Superior temporal gyrus (tissue), 1 donor: ENCODE data around the gene MMP24OS.
A peak's percentile ranks its signal among the peaks of the same experiment; 100 is the strongest.
"Not testable (repeated sequence)": the region's sequence is repeated elsewhere in the genome, so short reads cannot be mapped to it uniquely, and the experiment has no call there.

ENCODE experiments used
- DNase-seq: peaks from one replicate; pipeline ENCODE4 v3.0.0-alpha.2; 2016; ENCODE audit errors: extremely low spot score

MMP24OS gene

DNA sequence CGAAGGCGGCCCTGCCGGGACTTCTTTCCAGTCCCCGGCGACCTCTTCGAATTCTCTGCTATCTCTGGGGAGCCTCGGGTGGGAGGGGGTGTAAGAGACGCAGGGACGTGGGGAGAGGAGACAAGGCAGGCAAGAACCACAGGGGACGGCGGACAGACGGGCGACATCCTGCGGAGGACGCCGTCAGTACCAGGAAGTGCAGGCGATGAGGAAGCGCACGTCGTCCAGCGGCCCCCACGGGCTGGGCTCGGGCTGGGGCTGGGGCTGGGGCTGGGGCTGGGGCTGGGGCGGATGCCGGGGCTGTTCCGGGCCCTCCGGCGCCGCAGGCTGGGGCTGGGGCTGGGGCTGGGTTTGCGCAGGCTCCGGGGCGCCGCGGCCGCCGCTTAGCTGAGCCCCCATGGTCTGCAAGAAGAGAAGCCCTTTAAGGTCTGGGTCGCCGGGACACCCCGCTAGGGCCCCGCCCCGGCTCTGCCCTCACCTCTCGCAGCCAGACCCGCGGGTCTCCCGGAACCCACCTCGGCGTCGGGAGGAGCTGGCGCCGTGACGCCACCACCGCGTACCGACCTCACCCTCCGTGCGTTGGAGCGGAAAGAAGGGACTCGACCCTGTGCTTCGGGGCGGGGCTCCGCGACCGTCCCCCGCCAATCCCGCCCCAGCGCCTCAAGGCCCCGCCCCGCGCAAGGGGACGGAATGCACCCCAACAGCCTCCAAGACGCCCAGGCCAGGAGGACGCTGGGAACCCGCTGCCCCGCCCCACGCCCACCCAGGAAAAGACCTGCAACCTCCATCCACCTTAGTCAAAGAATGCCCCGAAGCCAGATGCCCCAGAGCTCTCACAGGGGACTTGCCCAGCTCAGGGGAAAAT, at the start of gene MMP24OS:
MMP24OS (minus strand) TSS at position 592 of the 865 bp plus-strand sequence; CDS start at position 399, 193 bp downstream.
- DNase-seq: peak; percentile 86

DNA sequence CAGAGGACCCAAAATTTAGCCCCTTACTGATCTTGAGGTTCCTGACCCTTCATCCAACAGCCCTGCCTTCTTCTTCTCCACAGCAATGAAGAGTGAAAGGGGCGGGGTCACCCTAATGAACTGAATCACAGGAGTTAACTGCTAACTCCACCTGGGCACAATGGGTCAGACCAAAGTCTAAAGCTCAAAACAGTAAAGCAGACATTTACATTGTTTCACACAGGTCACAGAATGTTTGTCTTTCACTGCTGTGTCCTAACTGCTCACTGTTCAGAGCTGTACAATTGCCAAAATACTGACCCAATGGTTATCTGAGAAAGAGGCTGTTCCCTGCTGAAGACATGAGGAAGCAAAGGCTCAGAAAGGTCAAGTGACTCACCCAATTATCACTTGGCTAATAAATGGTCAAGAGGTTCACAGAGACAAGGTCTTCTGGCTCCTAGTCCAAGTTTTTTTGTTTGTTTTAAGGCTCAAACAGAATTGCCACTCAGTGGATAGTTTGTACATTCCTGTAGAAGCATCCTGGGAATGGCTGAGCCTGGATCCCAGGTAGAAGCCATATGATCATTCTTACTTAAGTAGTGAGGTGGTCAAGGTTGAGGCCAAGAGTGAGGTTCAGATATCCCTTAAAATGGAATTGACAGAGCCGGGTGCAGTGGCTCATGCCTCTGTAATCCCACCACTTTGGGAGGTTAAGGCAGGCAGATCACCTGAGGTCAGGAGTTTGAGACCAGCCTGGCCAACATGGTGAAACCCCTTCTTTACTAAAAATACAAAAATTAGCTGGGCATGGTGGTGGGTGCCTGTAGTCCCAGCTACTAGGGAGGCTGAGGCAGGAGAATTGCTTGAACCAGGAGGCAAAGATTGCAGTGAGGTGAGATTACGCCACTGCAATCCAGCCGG, 49.4 kb upstream of the MMP24OS start:
- DNase-seq: no peak

GRCh38 chr20:35326740-35327073, 48.8 kb upstream of the MMP24OS start:
- no peak for DNase-seq

- no peak for DNase-seq
Observed at GRCh38 chr20:35326021-35326739, 48.3 kb upstream of the MMP24OS start.

DNA sequence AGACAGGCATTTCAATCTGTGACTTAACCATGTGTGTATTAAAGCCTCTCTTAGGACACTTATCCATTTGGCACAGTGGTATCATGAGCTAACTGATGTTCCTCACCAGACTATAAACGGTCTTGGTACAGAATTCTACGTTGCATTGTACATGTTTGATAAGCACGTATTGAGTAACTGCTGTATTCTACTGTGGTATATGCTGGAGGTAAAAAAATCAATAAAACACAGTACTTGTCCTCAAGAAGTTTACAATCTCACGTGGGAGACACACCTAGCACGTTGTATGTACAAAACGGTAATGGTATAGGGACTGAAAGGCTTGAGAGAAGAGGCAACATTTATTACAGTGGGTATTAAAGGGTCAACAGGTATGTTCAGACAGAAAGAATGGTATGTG, 47.5 kb upstream of the MMP24OS start:
- DNase-seq: no peak

DNA sequence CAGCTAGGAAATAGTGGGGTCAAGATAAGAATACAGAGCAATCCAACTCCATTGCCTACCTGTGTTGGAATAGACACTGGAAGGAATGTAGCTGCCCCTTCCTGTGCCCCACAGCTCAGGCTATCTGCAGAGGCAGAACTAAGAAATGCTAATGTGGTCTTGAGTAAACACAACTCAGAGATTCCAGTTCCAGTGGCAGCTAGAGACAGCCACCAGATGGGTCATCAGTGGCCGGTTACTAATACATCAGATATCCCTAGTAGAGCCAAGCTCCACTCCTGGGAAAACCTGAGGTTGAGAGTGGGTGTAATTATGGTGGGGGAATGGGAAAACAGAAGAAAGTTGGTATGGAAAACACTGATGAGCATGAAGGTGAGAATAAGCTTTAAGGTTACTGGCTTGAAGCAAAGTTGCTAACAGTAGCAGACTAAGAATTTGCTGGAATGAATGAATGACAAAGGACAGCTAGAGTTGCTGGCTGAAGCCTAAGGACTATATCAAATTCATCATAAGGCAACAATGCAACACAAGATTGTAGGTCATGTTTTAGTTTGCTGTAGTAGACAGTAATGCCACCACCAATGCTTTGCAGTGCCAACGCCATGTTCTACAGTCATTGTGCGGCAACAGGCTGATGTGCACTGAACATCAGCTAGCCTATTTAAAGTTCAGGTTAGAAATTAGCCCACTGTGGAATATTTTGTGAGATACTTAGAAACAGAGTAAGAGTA, 42.6 kb upstream of the MMP24OS start:
- DNase-seq: no peak

GRCh38 chr20:35319871-35320197, 41.9 kb upstream of the MMP24OS start:
- DNase-seq: no peak

- no peak for DNase-seq
Observed at GRCh38 chr20:35319192-35319870, 41.4 kb upstream of the MMP24OS start.

- no peak for DNase-seq
Observed at GRCh38 chr20:35318502-35319157, 40.7 kb upstream of the MMP24OS start.

DNA sequence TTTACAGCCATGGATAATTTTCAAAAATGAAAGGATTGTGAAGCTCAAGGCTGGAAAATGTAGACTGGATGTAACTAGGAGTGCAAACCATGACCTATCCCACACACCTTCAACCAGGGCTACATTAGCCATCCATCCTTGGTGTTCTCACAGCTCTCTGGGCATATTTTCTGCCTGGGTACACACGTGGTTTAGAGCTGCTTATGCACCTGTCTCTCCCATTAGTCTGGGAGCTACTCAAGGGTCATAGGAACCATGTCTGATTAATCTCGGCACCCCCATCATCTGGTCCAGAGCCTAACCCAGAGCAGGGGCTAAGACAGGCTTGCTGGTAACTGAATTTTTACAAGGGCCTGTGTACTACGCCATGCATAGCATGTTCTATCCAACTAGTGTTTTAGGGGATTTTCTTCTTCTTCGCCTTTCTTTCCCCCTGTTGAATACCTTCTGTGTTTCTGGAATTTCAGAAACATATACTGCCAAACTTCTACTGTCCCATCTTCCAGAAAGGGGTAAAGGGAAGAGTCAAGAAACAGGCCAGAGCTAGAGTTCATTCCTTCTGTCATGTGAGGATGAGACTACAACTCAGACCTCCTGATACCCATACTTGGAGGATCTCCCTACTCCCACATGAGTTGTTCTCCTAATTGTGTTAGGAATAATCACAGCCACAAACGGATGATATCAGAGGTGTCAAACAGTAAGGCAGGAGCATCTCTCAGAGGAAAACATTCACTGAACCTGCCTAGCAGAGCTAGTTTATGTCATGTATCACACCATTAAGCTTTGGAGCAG, 39.7 kb upstream of the MMP24OS start:
- DNase-seq: no peak

GRCh38 chr20:35316086-35316485, 38.2 kb upstream of the MMP24OS start:
- DNase-seq: no peak

DNA sequence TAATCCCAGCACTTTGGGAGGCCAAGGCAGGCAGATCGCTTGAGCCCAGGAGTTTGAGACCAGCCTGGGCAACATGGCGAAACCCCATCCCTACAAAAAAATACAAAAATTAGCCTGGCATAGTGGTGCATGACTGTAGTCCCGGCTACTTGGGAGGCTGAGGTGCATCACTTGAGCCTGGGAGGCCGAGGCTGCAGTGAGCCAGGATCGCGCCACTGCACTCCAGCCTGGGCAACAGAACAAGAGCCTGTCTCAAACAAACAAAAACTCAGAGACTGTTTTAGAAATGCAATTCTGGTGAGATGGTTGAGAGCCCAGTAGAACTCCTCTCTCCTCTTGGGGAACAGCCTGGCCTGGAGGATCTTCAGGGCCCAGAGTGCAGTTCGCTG, 37.7 kb upstream of the MMP24OS start:
- not testable (repeated sequence) for DNase-seq

DNA sequence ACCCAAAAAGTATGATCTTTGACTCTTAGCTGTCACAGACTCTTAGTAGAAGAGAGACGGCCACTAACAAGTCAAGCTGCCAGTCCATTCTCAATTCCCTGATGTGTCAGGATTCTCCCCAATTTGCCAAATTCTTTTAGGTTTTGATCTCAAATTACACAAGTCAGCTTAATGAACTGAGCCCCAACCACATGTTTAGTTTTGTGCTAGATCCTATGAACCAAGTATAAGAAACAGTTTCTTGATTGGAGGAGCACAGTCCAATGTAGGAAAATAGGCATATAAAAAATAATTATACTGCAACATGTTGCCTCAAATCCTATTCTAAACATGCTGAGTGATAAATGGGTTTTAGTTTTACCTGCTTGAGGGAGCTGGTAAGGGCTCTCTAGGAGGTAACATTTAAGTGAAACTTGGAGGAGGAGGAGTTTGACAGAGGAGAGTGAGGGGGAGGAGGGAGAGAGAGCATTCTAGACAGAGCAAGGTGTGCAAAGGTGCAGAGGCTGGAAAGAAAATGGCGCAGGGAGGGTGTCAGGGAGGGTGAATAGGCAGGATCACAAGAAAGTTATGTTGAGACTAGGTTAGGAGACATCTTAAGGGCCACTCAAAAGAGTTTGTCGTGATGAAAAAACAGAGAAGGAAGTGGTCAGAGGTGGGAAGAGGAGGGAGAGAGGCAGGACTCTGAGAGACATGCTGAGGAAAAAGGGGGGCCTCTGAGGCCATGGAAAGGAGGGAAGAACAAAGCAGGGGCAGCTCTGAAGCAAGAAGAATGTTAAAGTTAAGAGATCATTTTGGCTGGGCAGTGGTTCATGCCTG, 37.1 kb upstream of the MMP24OS start:
- DNase-seq: no peak

DNA sequence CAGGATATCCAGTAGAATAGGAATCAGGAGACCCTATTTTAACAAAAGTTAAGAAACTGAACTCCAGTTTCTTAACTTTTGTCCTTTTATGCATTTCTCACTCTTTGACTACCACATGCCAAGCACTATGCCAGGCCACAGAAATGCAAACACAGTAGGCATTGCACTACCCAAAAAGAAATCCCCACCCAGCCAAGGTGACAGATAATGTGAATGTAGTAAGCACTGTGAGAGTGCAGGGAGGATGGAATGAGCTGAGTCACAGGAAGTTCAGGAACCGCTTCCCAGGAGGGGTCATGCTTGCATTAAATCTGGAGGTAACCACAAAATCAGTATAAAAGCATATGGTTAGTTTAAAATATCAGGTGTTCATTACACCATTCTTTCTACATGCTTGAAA, 34.4 kb upstream of the MMP24OS start:
- DNase-seq: no peak

GRCh38 chr20:35311822-35312221, 33.9 kb upstream of the MMP24OS start:
- no peak for DNase-seq

DNA sequence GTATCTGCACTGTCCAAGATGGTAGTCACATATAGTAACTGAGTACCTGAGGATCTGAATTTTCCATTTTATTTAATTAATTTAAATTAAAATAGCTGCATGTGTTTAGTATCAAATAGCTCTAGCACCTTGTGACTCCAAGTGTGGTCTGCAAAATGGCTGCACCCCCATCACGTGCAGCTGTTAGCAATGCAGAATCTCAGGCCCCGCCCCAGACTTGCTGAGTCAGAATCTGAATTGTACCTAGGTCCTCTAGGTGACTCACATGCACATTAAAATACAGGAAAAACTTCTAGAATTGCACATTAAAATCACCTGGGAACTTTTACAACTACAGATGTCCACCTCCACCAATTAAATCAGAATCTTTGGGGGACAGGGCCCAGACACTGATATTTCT, 33.5 kb upstream of the MMP24OS start:
- DNase-seq: no peak

DNA sequence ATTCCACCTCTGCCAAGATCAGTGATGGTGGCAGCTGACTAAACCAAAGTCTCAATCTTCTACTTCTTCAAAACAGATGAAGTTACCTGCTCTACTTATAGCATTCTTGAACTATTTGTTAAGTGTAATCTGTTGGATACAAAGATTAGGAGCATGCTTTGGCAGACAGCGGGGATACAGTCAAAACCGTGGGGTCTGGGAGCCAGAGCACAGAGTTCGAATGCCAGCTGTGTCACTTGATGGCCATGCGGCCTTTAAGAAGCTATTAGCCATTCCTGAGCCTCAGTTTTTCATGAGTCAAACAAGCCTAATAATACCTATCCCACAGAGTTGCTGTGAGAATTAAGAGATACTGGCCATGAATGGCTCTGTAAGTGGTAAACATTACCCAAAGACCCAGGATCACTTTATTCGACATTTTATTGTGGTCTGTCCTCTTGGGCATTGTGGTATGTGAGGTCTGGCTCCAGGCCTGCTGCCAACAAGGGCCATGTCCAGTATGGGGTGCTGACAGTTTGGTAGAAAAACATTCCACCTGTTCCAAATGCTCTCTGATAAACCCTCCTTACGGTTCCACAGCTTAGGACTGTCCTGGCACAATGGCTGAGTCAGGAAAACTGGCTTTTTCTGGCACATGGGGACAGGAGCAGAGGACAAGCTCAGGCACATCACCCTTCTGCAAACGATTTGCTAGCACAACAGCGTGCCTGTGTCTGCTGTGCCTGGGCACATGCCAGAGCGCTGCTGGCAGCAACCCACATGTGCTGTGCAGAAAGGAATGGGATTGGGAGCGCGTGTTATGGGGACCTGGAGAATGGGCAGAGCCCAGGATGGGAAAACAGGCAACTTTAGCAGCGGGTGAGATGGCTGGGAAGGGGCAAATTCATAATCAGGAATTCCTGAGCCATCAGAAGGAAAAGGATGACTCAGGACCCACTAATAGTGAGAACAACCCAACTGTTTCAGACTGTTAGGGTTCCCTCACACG, 30.0 kb upstream of the MMP24OS start:
- DNase-seq: peak; percentile 78
